ENCODE measurements around the gene C2orf72. TPM values are rescaled to one million over a fixed set of nuclear protein-coding genes. Genes with fewer than 3 reads are reported as not detected.

Gene C2orf72
- total RNA-seq (2021; ENCODE audit: unreplicated experiment) (3.2 TPM), Bru-seq, nascent RNA (percentile 41 among the genes with signal in this experiment), BruChase-seq, experiment 1, labeled RNA remaining after a 2-hour chase (percentile 48 among the genes with signal in this experiment), BruChase-seq, experiment 2, labeled RNA remaining after a 6-hour chase (percentile 41 among the genes with signal in this experiment)
- 2.2 TPM for polyA plus RNA-seq (2012; ENCODE audit: insufficient read length)
- long read RNA-seq, transcript C2orf72-201 (3 exons, 3,657 nt): major isoform, 5 of 5 reads
- long read RNA-seq, partial matches to known transcripts: 0 of 5 reads
- long read RNA-seq, other reads (novel, unspliced or antisense): 0 of 5 reads

DNA sequence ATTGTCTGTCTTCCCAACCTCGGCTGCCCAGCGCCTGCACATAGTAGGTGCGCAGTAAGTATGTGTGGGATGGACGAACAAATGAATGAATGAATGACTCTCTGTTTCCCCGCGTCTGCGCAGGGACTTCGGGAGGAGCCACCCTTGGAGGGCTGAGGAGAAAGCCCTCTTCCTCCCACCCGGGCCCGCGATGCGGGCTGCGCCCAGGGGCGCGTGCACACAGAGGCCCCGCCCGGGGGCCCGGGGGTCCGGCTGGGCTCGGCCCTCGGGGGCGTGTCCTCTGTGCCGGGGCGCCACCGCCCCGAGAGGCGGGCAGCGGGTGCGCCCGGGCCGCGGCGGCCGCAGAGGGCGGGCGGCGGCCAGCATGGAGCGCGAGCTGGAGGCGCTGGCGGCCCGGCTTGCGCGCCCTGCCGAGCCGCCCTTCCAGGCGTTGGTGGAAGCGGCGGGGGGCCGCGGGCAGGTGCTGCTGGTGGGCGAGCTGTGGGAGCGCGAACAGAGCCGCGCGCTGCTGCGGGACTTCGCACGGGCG, at the start of gene C2orf72:
C2orf72 (plus strand) TSS at position 322 of the 529 bp plus-strand sequence; CDS start at position 365, 43 bp downstream.
- DNase-seq (ENCODE audit: low read depth, low spot score) (no peak), ATAC-seq (peak; percentile 76)
- peaks cover 6% of the 10 kb centered on the region; the same call in 1 of the 2 replicates for H3K4me1 ChIP-seq (ENCODE audit: control insufficient read depth, insufficient read depth, low read length)
- H3K27ac ChIP-seq (ENCODE audit: low read length): no peak within 1 kb of the TSS
- in situ Hi-C loops (cut with HindIII; ENCODE audit: low pct_unique_long_range_greater_than_20kb, low sequenced_read_pairs): no loop called here
- intact Hi-C loops (cut with micrococcal nuclease; ENCODE audit: unreplicated experiment): no loop called here
- H3K36me3 ChIP-seq (ENCODE audit: control insufficient read depth, insufficient read depth, low read length): no peaks in the 10 kb centered on the region
- H3K9me3 ChIP-seq (ENCODE audit: control insufficient read depth, insufficient read depth, low read depth, low read length): no peaks in the 10 kb centered on the region
- H3K4me3 ChIP-seq (ENCODE audit: low read depth in 2 of 2, low read length in 2 of 2): peak within 1 kb of the TSS; percentile 42 to 47
- no TSS peak for BruUV-seq (replicated peaks)
- TF ChIP-seq CTCF (IDR thresholded peaks at IDR 0.05): no peak
- no peak for TF ChIP-seq POLR2AphosphoS5 (IDR thresholded peaks at IDR 0.05; ENCODE audit: low read depth, low read length)
- TF ChIP-seq, protein P1, sequence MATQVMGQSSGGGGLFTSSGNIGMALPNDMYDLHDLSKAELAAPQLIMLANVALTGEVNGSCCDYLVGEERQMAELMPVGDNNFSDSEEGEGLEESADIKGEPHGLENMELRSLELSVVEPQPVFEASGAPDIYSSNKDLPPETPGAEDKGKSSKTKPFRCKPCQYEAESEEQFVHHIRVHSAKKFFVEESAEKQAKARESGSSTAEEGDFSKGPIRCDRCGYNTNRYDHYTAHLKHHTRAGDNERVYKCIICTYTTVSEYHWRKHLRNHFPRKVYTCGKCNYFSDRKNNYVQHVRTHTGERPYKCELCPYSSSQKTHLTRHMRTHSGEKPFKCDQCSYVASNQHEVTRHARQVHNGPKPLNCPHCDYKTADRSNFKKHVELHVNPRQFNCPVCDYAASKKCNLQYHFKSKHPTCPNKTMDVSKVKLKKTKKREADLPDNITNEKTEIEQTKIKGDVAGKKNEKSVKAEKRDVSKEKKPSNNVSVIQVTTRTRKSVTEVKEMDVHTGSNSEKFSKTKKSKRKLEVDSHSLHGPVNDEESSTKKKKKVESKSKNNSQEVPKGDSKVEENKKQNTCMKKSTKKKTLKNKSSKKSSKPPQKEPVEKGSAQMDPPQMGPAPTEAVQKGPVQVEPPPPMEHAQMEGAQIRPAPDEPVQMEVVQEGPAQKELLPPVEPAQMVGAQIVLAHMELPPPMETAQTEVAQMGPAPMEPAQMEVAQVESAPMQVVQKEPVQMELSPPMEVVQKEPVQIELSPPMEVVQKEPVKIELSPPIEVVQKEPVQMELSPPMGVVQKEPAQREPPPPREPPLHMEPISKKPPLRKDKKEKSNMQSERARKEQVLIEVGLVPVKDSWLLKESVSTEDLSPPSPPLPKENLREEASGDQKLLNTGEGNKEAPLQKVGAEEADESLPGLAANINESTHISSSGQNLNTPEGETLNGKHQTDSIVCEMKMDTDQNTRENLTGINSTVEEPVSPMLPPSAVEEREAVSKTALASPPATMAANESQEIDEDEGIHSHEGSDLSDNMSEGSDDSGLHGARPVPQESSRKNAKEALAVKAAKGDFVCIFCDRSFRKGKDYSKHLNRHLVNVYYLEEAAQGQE (IDR thresholded peaks at IDR 0.05; ENCODE audit: insufficient read depth in 1 of 2, low read depth in 2 of 2, low read length in 1 of 2): no peak
- TF ChIP-seq TCF7L2 (IDR thresholded peaks at IDR 0.05; ENCODE audit: low read depth, low read length): no peak
- TF ChIP-seq SIN3A (IDR thresholded peaks at IDR 0.05; ENCODE audit: borderline replicate concordance, insufficient read depth, low read depth, low read length): no peak
- ChIA-PET CTCF (no interaction called here), POLR2A (interaction anchor here (0.5 kb wide), 1 partner anchor 386 kb away, joined by 3 read pairs; no protein-coding TSS in a partner anchor)
- peaks cover 12% of the 10 kb centered on the region for H3K27me3 ChIP-seq (ENCODE audit: control insufficient read depth, insufficient read depth, low read length)

- no peaks in the 10 kb centered on the region for H3K9me3 ChIP-seq (ENCODE audit: control insufficient read depth, insufficient read depth, low read depth, low read length)
- ATAC-seq (no peak), DNase-seq (ENCODE audit: low read depth, low spot score) (no peak)
- POLR2A ChIA-PET: no interaction called here
- no peaks in the 10 kb centered on the region for H3K27me3 ChIP-seq (ENCODE audit: control insufficient read depth, insufficient read depth, low read length)
- BruUV-seq (replicated peaks): no TSS peak
- H3K4me3 ChIP-seq (ENCODE audit: low read depth in 2 of 2, low read length in 2 of 2): no peak overlapping the region
- TF ChIP-seq, protein P1 (IDR thresholded peaks at IDR 0.05; ENCODE audit: insufficient read depth in 1 of 2, low read depth in 2 of 2, low read length in 1 of 2): no peak
- TF ChIP-seq CTCF (IDR thresholded peaks at IDR 0.05): no peak
- no peak for TF ChIP-seq SIN3A (IDR thresholded peaks at IDR 0.05; ENCODE audit: borderline replicate concordance, insufficient read depth, low read depth, low read length)
- no peak for TF ChIP-seq TCF7L2 (IDR thresholded peaks at IDR 0.05; ENCODE audit: low read depth, low read length)
- TF ChIP-seq POLR2AphosphoS5 (IDR thresholded peaks at IDR 0.05; ENCODE audit: low read depth, low read length): no peak
- CTCF ChIA-PET: no interaction called here
- in situ Hi-C loops (cut with HindIII; ENCODE audit: low pct_unique_long_range_greater_than_20kb, low sequenced_read_pairs) (no loop called here), intact Hi-C loops (cut with micrococcal nuclease; ENCODE audit: unreplicated experiment) (loop anchor here (5.0 kb wide), 1 partner anchor 72 kb away; no protein-coding TSS in a partner anchor)
- H3K36me3 ChIP-seq (ENCODE audit: control insufficient read depth, insufficient read depth, low read length): no peaks in the 10 kb centered on the region
- no peak overlapping the region for H3K27ac ChIP-seq (ENCODE audit: low read length)
- H3K4me1 ChIP-seq (ENCODE audit: control insufficient read depth, insufficient read depth, low read length): peaks cover 4% of the 10 kb centered on the region
Observed at GRCh38 chr2:230989731-230990130, 47.6 kb upstream of the C2orf72 start.

Data from Panc1 (cell line).